ENCODE data around the gene LIMS2.
A peak's percentile ranks its signal among the peaks of the same experiment; 100 is the strongest.

Gene LIMS2

GRCh38 chr2:127656569-127657231, 18.6 kb downstream of the LIMS2 start:
- DNase-seq = no peak

GRCh38 chr2:127655209-127656073, 19.9 kb downstream of the LIMS2 start:
- no peak for DNase-seq

GRCh38 chr2:127654838-127655175, 20.5 kb downstream of the LIMS2 start:
- no peak for DNase-seq

- DNase-seq = no peak
These were observed 21.1 kb downstream of the LIMS2 start for GRCh38 chr2:127654084-127654837.

- DNase-seq = no peak
These were observed 21.8 kb downstream of the LIMS2 start for GRCh38 chr2:127653421-127654083.

GRCh38 chr2:127652786-127653357, 22.5 kb downstream of the LIMS2 start:
- no peak for DNase-seq

- DNase-seq = no peak
These were observed 23.3 kb downstream of the LIMS2 start for GRCh38 chr2:127651971-127652550.

GRCh38 chr2:127651381-127651809, 23.9 kb downstream of the LIMS2 start:
- no peak for DNase-seq

- no peak for DNase-seq
These were observed 24.4 kb downstream of the LIMS2 start for GRCh38 chr2:127650785-127651380.

GRCh38 chr2:127650041-127650784, 25.1 kb downstream of the LIMS2 start:
- DNase-seq = no peak

- DNase-seq = peak; percentile 85
These were observed 25.7 kb downstream of the LIMS2 start for GRCh38 chr2:127649684-127650040.

- no peak for DNase-seq
These were observed 26.2 kb downstream of the LIMS2 start for GRCh38 chr2:127649100-127649611.

- DNase-seq = no peak
These were observed 27.0 kb downstream of the LIMS2 start for GRCh38 chr2:127648321-127648720.

GRCh38 chr2:127647242-127648190, 27.8 kb downstream of the LIMS2 start:
- no peak for DNase-seq

- DNase-seq = no peak
These were observed 28.7 kb downstream of the LIMS2 start for GRCh38 chr2:127646487-127647241.

GRCh38 chr2:127645395-127646291, 29.7 kb downstream of the LIMS2 start, which contains the start of gene GPR17:
GPR17 (plus strand) TSS chr2:127646153; CDS start chr2:127650736, 4,583 bp downstream.
- DNase-seq = no peak

- DNase-seq = no peak
These were observed 30.3 kb downstream of the LIMS2 start for GRCh38 chr2:127645026-127645394.
